IMR-90 (cell line): Measurements from ENCODE around the gene PCSK2. TPM values are rescaled to one million over a fixed set of nuclear protein-coding genes. Genes with fewer than 3 reads are reported as not detected.

Experiments used
- ATAC-seq: fragments of 200-7000 bp; cut with Tn5 transposase; 2 replicates; pipeline ENCODE4 v1.9.1; 2020; ENCODE audit warnings: low read depth, mild to moderate bottlenecking, moderate library complexity
- BruUV-seq: library from RNA; stranded (reverse); fragments of 400-500 nt; replicated peaks from 2 replicates; lab custom pipeline; 2021; lab: Mats Ljungman, UMichigan
- CTCF ChIA-PET: fragments of 300-600 bp; formaldehyde crosslinking; extraction: SDS; loops from one replicate; lab custom pipeline; 2021; ENCODE audit warnings: antibody characterized with exemption; lab: Yijun Ruan, JAX
- POLR2A ChIA-PET: fragments of 300-600 bp; sonication (Branson Sonifier 250); formaldehyde crosslinking; loops from one replicate; lab custom pipeline; 2022; ENCODE audit warnings: antibody characterized with exemption; ENCODE audit not compliant: unreplicated experiment; lab: Charles Lee
- DNase-seq: peaks from one replicate; pipeline ENCODE4 v3.0.0; 2013
- H2AFZ ChIP-seq: replicated peaks from 2 replicates; pipeline ENCODE3; 2013; ENCODE audit warnings: low read length, mild to moderate bottlenecking; ENCODE audit not compliant: poor library complexity
- H2AK5ac ChIP-seq: 2 replicates; pipeline ENCODE4 v1.6.1; 2013; ENCODE audit warnings: low read depth, low read length, inconsistent platforms
- H2AK9ac ChIP-seq: replicated peaks from 2 replicates; pipeline ENCODE3; 2013; ENCODE audit warnings: mild to moderate bottlenecking, low read depth, low read length, moderate library complexity; ENCODE audit not compliant: poor library complexity
- H2BK120ac ChIP-seq: 2 replicates; pipeline ENCODE4 v1.6.1; 2013; ENCODE audit warnings: low read depth, low read length, inconsistent platforms
- H2BK15ac ChIP-seq: 3 replicates; pipeline ENCODE4 v1.6.1; 2013; ENCODE audit warnings: low read depth, low read length, inconsistent platforms
- H2BK20ac ChIP-seq: 2 replicates; pipeline ENCODE4 v1.6.1; 2013; ENCODE audit warnings: low read depth, mild to moderate bottlenecking, inconsistent platforms, low read length, moderate library complexity
- H2BK5ac ChIP-seq: 2 replicates; pipeline ENCODE4 v1.6.1; 2013; ENCODE audit warnings: mild to moderate bottlenecking, low read depth, low read length, inconsistent platforms; ENCODE audit not compliant: poor library complexity, severe bottlenecking
- H3K14ac ChIP-seq: replicated peaks from 2 replicates; pipeline ENCODE4 v1.6.1; 2013; ENCODE audit warnings: low read depth, low read length, inconsistent platforms
- H3K18ac ChIP-seq: 2 replicates; pipeline ENCODE4 v1.6.1; 2013; ENCODE audit warnings: low read depth, low read length, control low read depth
- H3K23ac ChIP-seq: 2 replicates; pipeline ENCODE4 v1.6.1; 2013; ENCODE audit warnings: low read depth, low read length, inconsistent platforms
- H3K27ac ChIP-seq: 2 replicates; pipeline ENCODE4 v1.5.1; 2013; ENCODE audit warnings: mild to moderate bottlenecking, control low read depth, low read length; ENCODE audit not compliant: insufficient read depth
- H3K27me3 ChIP-seq: 2 replicates; pipeline ENCODE4 v1.6.1; 2013; ENCODE audit warnings: low read length; ENCODE audit not compliant: control insufficient read depth, insufficient read depth
- H3K36me3 ChIP-seq: 2 replicates; pipeline ENCODE4 v1.6.1; 2013; ENCODE audit warnings: low read length, mixed read lengths; ENCODE audit not compliant: control insufficient read depth, insufficient read depth
- H3K4ac ChIP-seq: 2 replicates; pipeline ENCODE4 v1.6.1; 2013; ENCODE audit warnings: low read depth, low read length, inconsistent platforms
- H3K4me1 ChIP-seq: 2 replicates; pipeline ENCODE4 v1.6.1; 2013; ENCODE audit warnings: low read length, mixed read lengths; ENCODE audit not compliant: control insufficient read depth, insufficient read depth
- H3K4me2 ChIP-seq: 2 replicates; pipeline ENCODE4 v1.6.1; 2013; ENCODE audit warnings: low read depth, mild to moderate bottlenecking, control low read depth, low read length, moderate library complexity
- H3K4me3 ChIP-seq: 2 replicates; pipeline ENCODE4 v1.5.1; 2013; ENCODE audit warnings: low read depth, mild to moderate bottlenecking, control low read depth, low read length, moderate library complexity; ENCODE audit not compliant: insufficient read depth
- H3K56ac ChIP-seq: 2 replicates; pipeline ENCODE4 v1.6.1; 2013; ENCODE audit warnings: low read length, inconsistent platforms; ENCODE audit not compliant: insufficient read depth; ENCODE audit errors: extremely low read depth
- H3K79me1 ChIP-seq, 2 experiments: 2 replicates each; pipeline ENCODE4 v1.6.1; 2013; ENCODE audit warnings: low read length in 2 of 2, inconsistent platforms in 1 of 2, low read depth in 1 of 2
- H3K9ac ChIP-seq: 2 replicates; pipeline ENCODE4 v1.6.1; 2013; ENCODE audit warnings: low read depth, low read length, control low read depth
- H3K9me1 ChIP-seq: 2 replicates; pipeline ENCODE4 v1.6.1; 2013; ENCODE audit warnings: low read length, inconsistent platforms; ENCODE audit not compliant: insufficient read depth
- H3K9me3 ChIP-seq: 2 replicates; pipeline ENCODE4 v1.6.1; 2013; ENCODE audit warnings: low read length; ENCODE audit not compliant: control insufficient read depth, insufficient read depth
- H4K20me1 ChIP-seq: 2 replicates; pipeline ENCODE4 v1.6.1; 2013; ENCODE audit warnings: low read length, inconsistent platforms; ENCODE audit not compliant: insufficient read depth
- H4K5ac ChIP-seq: 2 replicates; pipeline ENCODE4 v1.6.1; 2013; ENCODE audit warnings: mild to moderate bottlenecking, low read depth, low read length, control low read depth
- H4K8ac ChIP-seq, 2 experiments: 2 replicates each; pipeline ENCODE4 v1.6.1; 2013; ENCODE audit warnings: low read depth in 2 of 2, low read length in 2 of 2, control low read depth in 1 of 2, inconsistent platforms in 1 of 2
- H4K91ac ChIP-seq: 2 replicates; pipeline ENCODE4 v1.6.1; 2013; ENCODE audit warnings: low read depth, low read length, inconsistent platforms; ENCODE audit not compliant: insufficient read depth
- BHLHE40 ChIP-seq: fragments of 150-350 bp; IDR thresholded peaks from 2 replicates; pipeline ENCODE4 v1.6.1; 2016; ENCODE audit warnings: mild to moderate bottlenecking, low read depth, low read length
- CHD1 ChIP-seq: IDR thresholded peaks from 2 replicates; pipeline ENCODE4 v1.6.1; 2012; ENCODE audit warnings: low read depth, low read length, improper control_type of control experiment
- FOS ChIP-seq: fragments of 150-350 bp; IDR thresholded peaks from 2 replicates; pipeline ENCODE4 v1.6.1; 2016; ENCODE audit warnings: low read depth, low read length
- MAFK ChIP-seq: IDR thresholded peaks from 2 replicates; pipeline ENCODE4 v1.6.1; 2012; ENCODE audit warnings: low read depth, low read length, improper control_type of control experiment
- NFE2L2 ChIP-seq: fragments of 150-350 bp; IDR thresholded peaks from 2 replicates; pipeline ENCODE4 v1.6.1; 2016; ENCODE audit warnings: low read depth, mild to moderate bottlenecking, low read length
- RFX5 ChIP-seq: IDR thresholded peaks from 2 replicates; pipeline ENCODE4 v1.8.0; 2012; ENCODE audit warnings: low read depth, mild to moderate bottlenecking, low read length, moderate library complexity
- WGBS, 2 experiments: methylation state at CpG; one replicate each; pipeline versions ENCODE4 v1.1.5 to v1.1.7; 2013; ENCODE audit warnings: missing lambda C conversion rate in 2 of 2; ENCODE audit not compliant: insufficient read length in 1 of 2; ENCODE audit errors: extremely low coverage in 2 of 2; 5-methylcytosine and 5-hydroxymethylcytosine counted together
- dilution Hi-C: fragments of 300-500 bp; cut with HindIII; formaldehyde crosslinking; loops from one replicate; pipeline ENCODE4 v1.14.3; 2018; ENCODE audit warnings: low sequenced_read_pairs; ENCODE audit not compliant: unreplicated experiment
- in situ Hi-C: fragments of 300-500 bp; cut with MboI; formaldehyde crosslinking; loops from 3 replicates; pipeline ENCODE4 v1.14.3; 2019; ENCODE audit warnings: low sequenced_read_pairs, inconsistent platforms, mixed read lengths
- intact Hi-C: fragments of 100-400 bp; cut with micrococcal nuclease; formaldehyde crosslinking; loops from 2 replicates; pipeline ENCODE4 v1.10.0; 2022
- polyA plus RNA-seq, 3 experiments: library from polyadenylated mRNA; depleted of rRNA; stranded (reverse); fragments of >200 nt; gene quantifications; 2 replicates each; pipeline ENCODE4 v1.2.3, GENCODE V29; 2012; ENCODE audit warnings: low replicate concordance in 1 of 3
- total RNA-seq: library from RNA; depleted of rRNA; stranded (reverse); fragments of >200 nt; gene quantifications from 2 replicates; pipeline ENCODE4 v1.2.3, GENCODE V29; 2012

The PCSK2 gene
- total and polyA plus RNA-seq, 2 of the 4 experiments (the other 2 are of a cell fraction): not detected

- Histone ChIP-seq H2BK120ac (no peak overlapping the region), H2BK20ac (no peak overlapping the region), H3K14ac (no peak overlapping the region), H2BK15ac (no peak overlapping the region), H3K4ac (no peak overlapping the region), H3K18ac (no peak overlapping the region), H2AFZ (no peak overlapping the region), H2AK5ac (no peak overlapping the region), H3K4me3 (no peak overlapping the region), H4K20me1 (no peaks in the 10 kb centered on the region), H3K79me1 (no peaks in the 10 kb centered on the region), H4K8ac (no peak overlapping the region), H3K9ac (no peak overlapping the region), H3K23ac (no peak overlapping the region), H3K56ac (no peak overlapping the region), H3K36me3 (no peaks in the 10 kb centered on the region), H3K27me3 (peaks cover 1% of the 10 kb centered on the region; the same call in 1 of the 2 replicates), H3K9me3 (no peaks in the 10 kb centered on the region), H3K27ac (no peak overlapping the region), H4K91ac (no peak overlapping the region), H3K4me1 (no peaks in the 10 kb centered on the region), H2AK9ac (no peak overlapping the region), H3K4me2 (no peak overlapping the region), H3K9me1 (no peaks in the 10 kb centered on the region), H4K5ac (no peak overlapping the region), H2BK5ac (no peak overlapping the region)
- no TSS peak for BruUV-seq
- POLR2A ChIA-PET: no interaction called here
- 37% methylated on average over 4 of the region's 7 CpGs; no CpG with 5 or more reads in 1 of the 2 experiments for WGBS, 2 experiments
- ATAC-seq (no peak), DNase-seq (no peak)
- in situ Hi-C loops: no loop called here
- CTCF ChIA-PET: no interaction called here
- TF ChIP-seq BHLHE40 (no peak), CHD1 (no peak), NFE2L2 (no peak), MAFK (peak; percentile 60), FOS (no peak), RFX5 (no peak)
- dilution Hi-C loops: no loop called here
- intact Hi-C loops: no loop called here
Observed at GRCh38 chr20:17399303-17399985, 172.6 kb downstream of the PCSK2 start.
